Trophoblast cell (in vitro differentiated cells and primary cell): ENCODE results near the gene FSTL5.

Source experiments
- DNase-seq, 2 donors: peaks; one replicate each; pipeline ENCODE4 v3.0.0-alpha.2; 2016
- H2AFZ ChIP-seq: 2 replicates; pipeline ENCODE4 v1.6.1; 2013; ENCODE audit warnings: low read length, moderate library complexity, mild to moderate bottlenecking; ENCODE audit not compliant: insufficient read depth, poor library complexity
- H2AK5ac ChIP-seq: 2 replicates; pipeline ENCODE4 v1.6.1; 2013; ENCODE audit warnings: mild to moderate bottlenecking, low read length
- H2BK120ac ChIP-seq: 2 replicates; pipeline ENCODE4 v1.6.1; 2013; ENCODE audit warnings: low read length, mild to moderate bottlenecking, moderate library complexity; ENCODE audit not compliant: insufficient read depth, poor library complexity
- H2BK12ac ChIP-seq: 2 replicates; pipeline ENCODE4 v1.6.1; 2013; ENCODE audit warnings: mild to moderate bottlenecking, low read length, moderate library complexity
- H2BK5ac ChIP-seq: 2 replicates; pipeline ENCODE4 v1.6.1; 2013; ENCODE audit warnings: low read length, low read depth, moderate library complexity, mild to moderate bottlenecking; ENCODE audit not compliant: poor library complexity
- H3K14ac ChIP-seq: 2 replicates; pipeline ENCODE4 v1.6.1; 2013; ENCODE audit warnings: mild to moderate bottlenecking, low read length
- H3K18ac ChIP-seq: 2 replicates; pipeline ENCODE4 v1.6.1; 2013; ENCODE audit warnings: mild to moderate bottlenecking, low read length
- H3K23ac ChIP-seq: 2 replicates; pipeline ENCODE4 v1.6.1; 2013; ENCODE audit warnings: low read length
- H3K27ac ChIP-seq: 2 replicates; pipeline ENCODE4 v1.5.1; 2013; ENCODE audit warnings: low read depth, mild to moderate bottlenecking, inconsistent platforms, low read length, moderate library complexity
- H3K27me3 ChIP-seq: 2 replicates; pipeline ENCODE4 v1.6.1; 2013; ENCODE audit warnings: inconsistent platforms, mild to moderate bottlenecking, low read length, moderate library complexity; ENCODE audit not compliant: insufficient read depth
- H3K36me3 ChIP-seq, 2 experiments: 1 replicate in 1 of 2; 2 replicates in 1 of 2; pipeline ENCODE4 v1.6.1; 2013; ENCODE audit warnings: low read length in 2 of 2, mild to moderate bottlenecking in 2 of 2, moderate library complexity in 1 of 2; ENCODE audit not compliant: insufficient read depth in 2 of 2, control insufficient read depth in 1 of 2
- H3K4ac ChIP-seq: 2 replicates; pipeline ENCODE4 v1.6.1; 2013; ENCODE audit warnings: low read depth, mild to moderate bottlenecking, low read length, moderate library complexity
- H3K4me1 ChIP-seq, 2 experiments: 1 replicate in 1 of 2; 2 replicates in 1 of 2; pipeline ENCODE4 v1.6.1; 2013; ENCODE audit warnings: low read length in 2 of 2, mild to moderate bottlenecking in 2 of 2, moderate library complexity in 1 of 2; ENCODE audit not compliant: insufficient read depth in 2 of 2, control insufficient read depth in 1 of 2
- H3K4me2 ChIP-seq: 2 replicates; pipeline ENCODE4 v1.6.1; 2013; ENCODE audit warnings: inconsistent platforms, mild to moderate bottlenecking, low read length, moderate library complexity
- H3K4me3 ChIP-seq: 2 replicates; pipeline ENCODE4 v1.5.1; 2013; ENCODE audit warnings: mild to moderate bottlenecking, low read depth, low read length, inconsistent platforms
- H3K79me1 ChIP-seq: one replicate; pipeline ENCODE4 v1.6.1; 2013; ENCODE audit warnings: low read length
- H3K79me2 ChIP-seq: 2 replicates; pipeline ENCODE4 v1.6.1; 2013; ENCODE audit warnings: low read length, mild to moderate bottlenecking; ENCODE audit not compliant: control insufficient read depth, insufficient read depth, poor library complexity
- H3K9ac ChIP-seq: 2 replicates; pipeline ENCODE4 v1.6.1; 2013; ENCODE audit warnings: mild to moderate bottlenecking, low read length
- H3K9me3 ChIP-seq: 2 replicates; pipeline ENCODE4 v1.6.1; 2013; ENCODE audit warnings: low read depth, mild to moderate bottlenecking, control low read depth, inconsistent platforms, low read length; ENCODE audit not compliant: insufficient read depth
- H4K12ac ChIP-seq: 2 replicates; pipeline ENCODE4 v1.6.1; 2013; ENCODE audit warnings: low read depth, mild to moderate bottlenecking, low read length, moderate library complexity
- H4K8ac ChIP-seq: 2 replicates; pipeline ENCODE4 v1.6.1; 2013; ENCODE audit warnings: low read depth, mild to moderate bottlenecking, low read length, moderate library complexity
- H4K91ac ChIP-seq: one replicate; pipeline ENCODE4 v1.6.1; 2013; ENCODE audit warnings: low read depth, mild to moderate bottlenecking, low read length, moderate library complexity
- WGBS: extraction: QIAGEN DNeasy Blood & Tissue Kit; methylation state at CpG from one replicate; pipeline ENCODE4 v1.1.7; 2013; ENCODE audit warnings: missing lambda C conversion rate; ENCODE audit not compliant: insufficient read length, insufficient coverage; ENCODE audit errors: extremely low coverage; 5-methylcytosine and 5-hydroxymethylcytosine counted together

The FSTL5 gene

DNA sequence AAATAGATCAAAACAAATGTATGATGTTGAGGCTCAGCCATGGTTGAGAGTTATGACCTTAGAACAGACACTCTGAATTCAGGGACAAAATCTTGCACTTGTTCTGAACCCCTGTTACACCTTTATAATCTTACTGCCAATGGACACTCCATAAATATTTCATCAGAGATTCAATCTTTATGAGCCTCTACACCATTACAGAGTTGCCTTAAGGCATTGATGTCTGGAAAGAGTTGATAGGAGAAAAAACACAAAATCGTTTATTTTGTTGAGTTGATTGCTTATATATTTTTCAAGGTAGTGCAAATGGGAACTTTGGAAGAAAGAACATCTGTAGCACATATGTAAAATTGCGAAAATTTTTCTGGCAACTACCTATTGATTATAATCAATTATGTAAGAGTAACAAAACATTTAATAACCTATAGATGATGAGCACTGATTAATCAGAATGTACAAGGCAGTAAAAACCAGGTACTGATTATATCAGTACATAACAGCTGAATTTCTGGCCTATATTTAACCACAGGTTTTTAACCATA lies 568.5 kb downstream of the FSTL5 start:
- DNase-seq, result no peak

DNA sequence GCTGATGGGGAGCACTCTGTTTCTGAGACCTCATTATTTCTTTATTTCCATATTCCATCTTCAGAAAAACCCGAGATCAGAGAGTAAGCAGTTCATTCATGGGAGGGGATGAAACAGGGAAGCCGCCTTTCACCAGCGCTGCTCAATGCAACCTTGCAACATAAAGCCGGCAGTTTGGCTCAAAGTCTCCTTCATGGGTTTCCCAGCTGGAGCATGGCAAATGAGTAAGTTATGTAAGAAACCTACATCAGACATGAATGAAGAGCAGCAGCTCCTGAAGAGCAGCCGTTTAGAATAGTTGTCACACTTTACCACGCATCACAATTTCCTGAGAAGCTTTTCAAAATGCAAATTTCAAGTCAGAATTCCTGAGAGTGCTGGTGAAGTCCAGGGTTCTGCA lies 578.8 kb downstream of the FSTL5 start:
- Histone ChIP-seq H3K9ac (no peak overlapping the region), H3K79me1 (no peaks in the 10 kb centered on the region), H3K23ac (no peak overlapping the region), H3K14ac (no peak overlapping the region), H3K27ac (no peak overlapping the region), H2AFZ (no peak overlapping the region), H3K4ac (no peak overlapping the region), H2BK5ac (no peak overlapping the region), H4K91ac (no peak overlapping the region), H3K27me3 (no peaks in the 10 kb centered on the region), H4K12ac (no peak overlapping the region), H3K36me3 (no peaks in the 10 kb centered on the region), H3K79me2 (no peaks in the 10 kb centered on the region), H2AK5ac (no peak overlapping the region), H3K4me1 (no peaks in the 10 kb centered on the region), H2BK120ac (no peak overlapping the region), H3K4me3 (no peak overlapping the region), H4K8ac (no peak overlapping the region), H3K18ac (no peak overlapping the region), H3K9me3 (no peaks in the 10 kb centered on the region), H2BK12ac (no peak overlapping the region), H3K4me2 (no peak overlapping the region)
- WGBS, result no CpG with 5 or more reads among the region's 6 CpGs
- no peak for DNase-seq

More for the DNA sequence above, 568.5 kb downstream of the FSTL5 start:
- Histone ChIP-seq H3K4me1 (no peaks in the 10 kb centered on the region), H3K79me2 (no peaks in the 10 kb centered on the region), H3K18ac (no peak overlapping the region), H2BK120ac (no peak overlapping the region), H3K9me3 (no peaks in the 10 kb centered on the region), H2AFZ (no peak overlapping the region), H3K4me3 (no peak overlapping the region), H4K8ac (no peak overlapping the region), H3K9ac (no peak overlapping the region), H3K27ac (no peak overlapping the region), H3K4me2 (no peak overlapping the region), H3K27me3 (no peaks in the 10 kb centered on the region), H3K14ac (no peak overlapping the region), H3K79me1 (no peaks in the 10 kb centered on the region), H2BK5ac (no peak overlapping the region), H2AK5ac (no peak overlapping the region), H4K12ac (no peak overlapping the region), H3K23ac (no peak overlapping the region), H3K4ac (no peak overlapping the region), H3K36me3 (no peaks in the 10 kb centered on the region), H2BK12ac (no peak overlapping the region), H4K91ac (no peak overlapping the region)
- no CpG with 5 or more reads among the region's 2 CpGs for WGBS

DNA sequence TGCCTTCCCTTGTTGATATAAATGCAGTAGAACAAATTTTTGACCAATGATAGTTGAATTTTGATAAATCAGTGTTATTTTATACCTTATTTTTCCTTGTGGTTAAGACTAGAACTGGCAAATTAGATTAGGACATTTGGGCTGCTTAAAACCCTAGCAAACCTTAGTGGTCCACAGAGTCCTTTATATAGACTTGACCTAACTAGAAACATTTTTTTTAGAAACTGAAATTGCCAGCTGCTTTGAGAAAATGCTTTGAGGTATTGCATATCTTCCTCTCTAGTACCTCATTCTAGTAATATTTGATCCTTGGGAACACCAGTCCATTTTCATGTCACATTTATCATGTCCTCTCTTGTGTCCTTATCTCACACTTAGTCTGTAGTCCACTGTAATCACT lies 580.3 kb downstream of the FSTL5 start:
- Histone ChIP-seq H3K4me1 (no peaks in the 10 kb centered on the region), H3K4ac (no peak overlapping the region), H2BK5ac (no peak overlapping the region), H2AK5ac (no peak overlapping the region), H3K18ac (no peak overlapping the region), H2AFZ (no peak overlapping the region), H3K4me2 (no peak overlapping the region), H3K14ac (no peak overlapping the region), H4K8ac (no peak overlapping the region), H4K91ac (no peak overlapping the region), H4K12ac (no peak overlapping the region), H3K9me3 (no peaks in the 10 kb centered on the region), H2BK120ac (no peak overlapping the region), H3K23ac (no peak overlapping the region), H3K36me3 (no peaks in the 10 kb centered on the region), H3K79me2 (no peaks in the 10 kb centered on the region), H3K27ac (no peak overlapping the region), H3K27me3 (no peaks in the 10 kb centered on the region), H2BK12ac (no peak overlapping the region), H3K79me1 (no peaks in the 10 kb centered on the region), H3K4me3 (no peak overlapping the region), H3K9ac (no peak overlapping the region)
- no peak for DNase-seq

DNA sequence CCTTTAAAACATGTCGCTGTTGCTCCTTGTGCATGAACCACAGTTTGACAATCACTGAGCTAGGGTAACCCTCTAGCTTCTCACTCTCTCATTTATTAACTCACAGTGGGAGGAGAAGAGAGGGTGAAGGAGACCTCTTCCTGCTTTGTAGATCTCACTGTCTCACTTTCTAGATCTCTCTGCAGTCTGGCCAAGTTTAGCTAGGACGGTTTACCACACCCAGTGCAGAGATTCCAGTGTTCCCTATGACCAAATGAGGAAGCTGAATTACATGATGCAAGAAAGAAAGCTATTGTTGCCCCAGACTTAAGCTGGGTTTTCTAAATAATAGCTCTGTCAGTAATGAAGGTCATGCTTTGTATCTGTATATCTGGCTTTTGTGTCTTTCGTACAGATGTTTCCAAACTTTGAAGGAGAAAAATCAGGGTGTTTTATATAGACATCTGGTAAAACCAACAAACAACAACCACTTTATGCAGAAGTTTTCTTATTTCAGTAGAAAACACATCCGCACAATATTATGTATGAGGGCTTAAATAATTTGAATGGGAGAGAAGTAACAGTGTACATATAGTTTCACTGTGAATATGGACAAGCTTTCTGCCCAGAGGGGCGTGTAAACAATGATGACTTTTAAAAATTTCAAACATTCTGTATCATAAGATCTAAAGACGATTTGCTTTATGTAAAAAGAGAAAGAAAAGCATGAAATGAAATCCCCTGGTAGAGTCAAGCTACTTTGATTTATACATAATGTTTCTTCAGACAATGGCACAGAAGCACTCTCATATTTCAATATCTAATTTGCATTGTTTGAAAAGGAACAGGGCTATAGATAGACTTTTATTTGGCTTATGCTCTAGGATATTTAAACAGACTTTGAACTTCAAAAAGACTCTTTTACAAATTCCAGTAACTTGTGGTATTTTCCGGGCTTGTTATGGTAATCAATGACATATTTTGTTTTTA lies 582.3 kb downstream of the FSTL5 start:
- Histone ChIP-seq H4K8ac (no peak overlapping the region), H3K79me2 (no peaks in the 10 kb centered on the region), H3K4me1 (no peaks in the 10 kb centered on the region), H3K27ac (no peak overlapping the region), H3K36me3 (no peaks in the 10 kb centered on the region), H2BK5ac (no peak overlapping the region), H3K4ac (no peak overlapping the region), H3K9me3 (no peaks in the 10 kb centered on the region), H2BK120ac (no peak overlapping the region), H2AFZ (no peak overlapping the region), H3K14ac (no peak overlapping the region), H2AK5ac (no peak overlapping the region), H3K79me1 (no peaks in the 10 kb centered on the region), H2BK12ac (no peak overlapping the region), H4K12ac (no peak overlapping the region), H3K9ac (no peak overlapping the region), H3K4me3 (no peak overlapping the region), H3K23ac (no peak overlapping the region), H3K27me3 (no peaks in the 10 kb centered on the region), H3K18ac (no peak overlapping the region), H4K91ac (no peak overlapping the region), H3K4me2 (no peak overlapping the region)
- DNase-seq, result no peak
- WGBS, result no CpG with 5 or more reads among the region's 7 CpGs
